ENCODE results near the gene ADAMTS17.

ADAMTS17 gene

GRCh38 chr15:99926532-99926931 lies 415.2 kb downstream of the ADAMTS17 start:
- peak in 1 of 2 experiments; percentile 20 for DNase-seq

GRCh38 chr15:99925661-99926461 lies 415.9 kb downstream of the ADAMTS17 start:
- DNase-seq, result peak; percentile 66 to 72

GRCh38 chr15:99923711-99924110 lies 418.1 kb downstream of the ADAMTS17 start:
- DNase-seq, result no peak

Measured in activated CD4-positive, alpha-beta T cell treated with anti-CD3 and anti-CD28 coated beads, Interleukin-2, amount 50 U/mL, for 4 hours (primary cell).